Esophagus squamous epithelium (tissue), 5 donors: ENCODE data around the gene HMGN3. TPM values are rescaled to one million over a fixed set of nuclear protein-coding genes. Genes with fewer than 3 reads are reported as not detected.

Experiments
- DNase-seq: peaks from one replicate; lab custom pipeline; 2025; lab: John Stamatoyannopoulos, UW
- H3K27ac ChIP-seq, 4 donors: fragments of 200-600 bp; sonication (generic); one replicate each; pipeline ENCODE4 v1.5.1; 2016 to 2019; ENCODE audit warnings: mild to moderate bottlenecking in 1 of 4
- H3K27me3 ChIP-seq, 4 donors: fragments of 200-600 bp; sonication (generic); 1 replicate in 3 of 4; 2 replicates in 1 of 4; pipeline versions ENCODE4 v1.5.1 to v1.6.0; 2017 to 2021; ENCODE audit warnings: antibody characterized with exemption in 1 of 4
- H3K36me3 ChIP-seq, 3 donors: fragments of 200-600 bp; sonication (generic); one replicate each; pipeline ENCODE4 v1.5.1; 2016 to 2019
- H3K4me1 ChIP-seq, 3 donors: fragments of 200-600 bp; sonication (generic); one replicate each; pipeline ENCODE4 v1.5.1; 2017 to 2019
- H3K4me3 ChIP-seq, 4 donors: fragments of 200-600 bp; sonication (generic); 1 replicate in 3 of 4; 2 replicates in 1 of 4; pipeline ENCODE4 v1.5.1; 2016 to 2019; ENCODE audit warnings: mild to moderate bottlenecking in 2 of 4, moderate library complexity in 1 of 4
- H3K9me3 ChIP-seq, 3 donors: fragments of 200-600 bp; sonication (generic); one replicate each; pipeline ENCODE4 v1.5.1; 2016 to 2019
- CTCF ChIP-seq, 6 experiments: fragments of 450-650 bp in 4 of 6; fragments of 200-600 bp in 2 of 6; sonication (generic) in 2 of 6; IDR thresholded peaks; one replicate each; pipeline ENCODE4 v1.5.1; 2016 to 2019; ENCODE audit warnings: antibody characterized with exemption in 6 of 6, mild to moderate bottlenecking in 4 of 6, moderate library complexity in 4 of 6
- POLR2A ChIP-seq, 4 donors: fragments of 450-650 bp; IDR thresholded peaks; one replicate each; pipeline ENCODE4 v1.6.1; 2017; ENCODE audit warnings: antibody characterized with exemption in 4 of 4, mild to moderate bottlenecking in 4 of 4, moderate library complexity in 3 of 4
- WGBS, 2 donors: methylation state at CpG; one replicate each; pipeline ENCODE4 v1.1.5; 2018; 5-methylcytosine and 5-hydroxymethylcytosine counted together
- intact Hi-C: fragments of 100-400 bp; cut with DNase I; formaldehyde crosslinking; loops from one replicate; pipeline ENCODE4 v1.15.0; 2022
- total RNA-seq, 4 donors: library from RNA; depleted of rRNA; stranded (reverse); fragments of >200 nt; gene quantifications; one replicate each; pipeline ENCODE4 v1.1.0, GENCODE V29; 2016
- donor health status: DM: yes; HTN: yes; CAD: no.

The HMGN3 gene
- total RNA-seq, 4 donors from 2014 or later, result 49.3 to 68.5 (median 55.2) TPM

- no peaks in the 10 kb centered on the region for H3K27me3 ChIP-seq
- no peak for TF ChIP-seq POLR2A (IDR thresholded peaks at IDR 0.05)
- no peak for TF ChIP-seq CTCF (IDR thresholded peaks at IDR 0.05)
- intact Hi-C loops, result no loop called here
- H3K4me1 ChIP-seq, result peaks cover 0 to 4% (median 0%) of the 10 kb centered on the region in 3 donors
- no peak for DNase-seq
- H3K9me3 ChIP-seq, result no peaks in the 10 kb centered on the region
- peaks cover 0 to 8% (median 0%) of the 10 kb centered on the region in 3 donors for H3K36me3 ChIP-seq
- H3K4me3 ChIP-seq, result no peak overlapping the region
- H3K27ac ChIP-seq, result no peak overlapping the region
Observed at GRCh38 chr6:79196912-79197311, 37.6 kb downstream of the HMGN3 start.

- TF ChIP-seq CTCF (IDR thresholded peaks at IDR 0.05) (no peak), POLR2A (IDR thresholded peaks at IDR 0.05) (no peak)
- Histone ChIP-seq H3K9me3 (peaks cover 0 to 7% (median 0%) of the 10 kb centered on the region in 3 donors), H3K27ac (no peak overlapping the region), H3K4me3 (no peak overlapping the region), H3K27me3 (no peaks in the 10 kb centered on the region), H3K36me3 (no peaks in the 10 kb centered on the region), H3K4me1 (peaks cover 0 to 14% (median 1%) of the 10 kb centered on the region in 3 donors)
- 45 to 62% methylated on average over 2 of the region's 2 CpGs for WGBS, 2 donors
- intact Hi-C loops, result no loop called here
- no peak for DNase-seq
Observed at GRCh38 chr6:79193971-79194370, 40.5 kb downstream of the HMGN3 start.

- whole genome bisulfite sequencing, 2 donors, result 29 to 33% methylated on average over 2 of the region's 2 CpGs
- intact Hi-C loops, result no loop called here
- TF ChIP-seq CTCF (IDR thresholded peaks at IDR 0.05), result no peak
- no peak for TF ChIP-seq POLR2A (IDR thresholded peaks at IDR 0.05)
Observed at GRCh38 chr6:79189760-79190350, 44.6 kb downstream of the HMGN3 start.

GRCh38 chr6:79188885-79189480 is 45.5 kb downstream of the HMGN3 start:
- Histone ChIP-seq H3K4me1 (peaks cover 0 to 15% (median 3%) of the 10 kb centered on the region in 3 donors), H3K27ac (no peak overlapping the region), H3K4me3 (no peak overlapping the region), H3K27me3 (no peaks in the 10 kb centered on the region), H3K36me3 (no peaks in the 10 kb centered on the region), H3K9me3 (peaks cover 0 to 7% (median 0%) of the 10 kb centered on the region in 3 donors)
- WGBS, 2 donors, result 8 to 50% methylated on average over 2 to 3 of the region's 3 CpGs
- no peak for DNase-seq
- TF ChIP-seq POLR2A (IDR thresholded peaks at IDR 0.05) (no peak), CTCF (IDR thresholded peaks at IDR 0.05) (no peak)
- intact Hi-C loops, result no loop called here

More at GRCh38 chr6:79189760-79190350, 44.6 kb downstream of the HMGN3 start:
- peaks cover 0 to 15% (median 3%) of the 10 kb centered on the region in 3 donors for H3K4me1 ChIP-seq
- peaks cover 0 to 7% (median 0%) of the 10 kb centered on the region in 3 donors for H3K9me3 ChIP-seq
- no peaks in the 10 kb centered on the region for H3K27me3 ChIP-seq
- H3K36me3 ChIP-seq, result no peaks in the 10 kb centered on the region
- H3K27ac ChIP-seq, result no peak overlapping the region
- no peak overlapping the region for H3K4me3 ChIP-seq
- no peak for DNase-seq

GRCh38 chr6:79188107-79188506 is 46.4 kb downstream of the HMGN3 start:
- intact Hi-C loops, result no loop called here
- no peak for DNase-seq

More at GRCh38 chr6:79188107-79188506, 46.4 kb downstream of the HMGN3 start:
- Histone ChIP-seq H3K36me3 (no peaks in the 10 kb centered on the region), H3K27me3 (no peaks in the 10 kb centered on the region), H3K4me1 (peaks cover 0 to 15% (median 3%) of the 10 kb centered on the region in 3 donors), H3K27ac (no peak overlapping the region), H3K9me3 (peaks cover 0 to 7% (median 0%) of the 10 kb centered on the region in 3 donors), H3K4me3 (no peak overlapping the region)
- TF ChIP-seq POLR2A (IDR thresholded peaks at IDR 0.05) (no peak), CTCF (IDR thresholded peaks at IDR 0.05) (no peak)
- WGBS, 2 donors, result 90 to 93% methylated on average over 2 of the region's 2 CpGs
